Natural killer cell treated with Interleukin-12 subunit alpha and Interleukin-12 subunit beta and Interleukin-15 and Interleukin-18, amount 100 ng/mL, for 72 hours (primary cell): ENCODE measurements around the gene GMFB. TPM values are rescaled to one million over a fixed set of nuclear protein-coding genes. Genes with fewer than 3 reads are reported as not detected.

Source experiments
- ATAC-seq, 2 donors: fragments of 150-1000 bp; cut with Tn5 transposase in 1 of 2; sonication (Bioruptor Pico), chemical (Tn5 transposase) in 1 of 2; 2 replicates each; pipeline ENCODE4 v1.10.0; 2021
- DNase-seq: peaks from one replicate; pipeline ENCODE4 v3.0.0; 2022; ENCODE audit warnings: low spot score
- H3K27ac Mint-ChIP-seq, 2 donors: 1 replicate in 1 of 2; 2 replicates in 1 of 2; pipeline ENCODE4 v1.8.0; 2022; ENCODE audit warnings: mixed read lengths in 2 of 2, mild to moderate bottlenecking in 1 of 2, moderate library complexity in 1 of 2
- H3K27me3 Mint-ChIP-seq, 2 donors: 1 replicate in 1 of 2; 2 replicates in 1 of 2; pipeline ENCODE4 v1.8.0; 2022; ENCODE audit warnings: mixed read lengths in 2 of 2
- H3K36me3 Mint-ChIP-seq: one replicate; pipeline ENCODE4 v1.8.0; 2022; ENCODE audit warnings: mixed read lengths
- H3K4me1 Mint-ChIP-seq, 2 donors: 1 replicate in 1 of 2; 2 replicates in 1 of 2; pipeline ENCODE4 v1.8.0; 2022; ENCODE audit warnings: low read depth in 2 of 2, mixed read lengths in 2 of 2, mild to moderate bottlenecking in 1 of 2
- H3K4me3 Mint-ChIP-seq: one replicate; pipeline ENCODE4 v1.8.0; 2022; ENCODE audit warnings: mixed read lengths
- H3K9me3 Mint-ChIP-seq: 2 replicates; pipeline ENCODE4 v1.8.0; 2022; ENCODE audit warnings: mixed read lengths
- total RNA-seq, 2 donors: library from RNA; stranded (reverse); gene quantifications; one replicate each; pipeline ENCODE4 v1.2.3, GENCODE V29; 2022

The GMFB gene
- total RNA-seq, result 10 to 100 TPM; 29.7 to 43.9 TPM

GRCh38 chr14:54488646-54489317, at the start of gene GMFB:
TSS of gene GMFB (minus strand) at chr14:54488980. CDS start at chr14:54488927, 53 bp downstream.
- H3K36me3 Mint-ChIP-seq, result peaks cover 4% of the 10 kb centered on the region
- peaks cover 41 to 50% of the 10 kb centered on the region in 2 donors for H3K4me1 Mint-ChIP-seq
- H3K27ac Mint-ChIP-seq, result peak within 1 kb of the TSS; percentile 90 to 94
- ATAC-seq (peak; percentile 97 to 98), DNase-seq (peak; percentile 94)
- no peaks in the 10 kb centered on the region for H3K9me3 Mint-ChIP-seq
- H3K4me3 Mint-ChIP-seq, result peak within 1 kb of the TSS; percentile 94
- H3K27me3 Mint-ChIP-seq, result peaks cover 0 to 2% of the 10 kb centered on the region in 2 donors

GRCh38 chr14:54538055-54538454, 49.3 kb upstream of the GMFB start:
- Mint-ChIP-seq H3K36me3 (peaks cover 6% of the 10 kb centered on the region), H3K27me3 (no peaks in the 10 kb centered on the region), H3K4me1 (no peaks in the 10 kb centered on the region), H3K4me3 (no peak overlapping the region), H3K9me3 (no peaks in the 10 kb centered on the region), H3K27ac (no peak overlapping the region)
- ATAC-seq (no peak), DNase-seq (no peak)

DNA sequence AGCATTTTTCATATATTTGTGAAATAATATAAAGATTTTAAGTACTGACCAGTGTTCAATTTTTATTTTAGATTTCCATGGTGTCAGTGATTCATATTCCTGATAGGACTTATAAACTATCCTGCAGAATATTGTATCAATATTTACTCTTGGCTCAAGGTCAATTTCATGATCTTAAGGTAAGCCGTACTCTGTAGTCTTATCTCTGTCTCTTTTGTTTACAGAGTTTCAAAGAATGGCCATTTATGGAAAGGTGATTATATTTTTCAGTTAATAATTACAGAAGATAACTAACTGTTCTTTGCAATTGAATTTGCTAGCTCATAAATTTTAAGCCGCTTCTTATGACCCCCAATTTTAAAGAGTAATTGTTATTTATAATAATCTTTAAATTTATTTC, 48.9 kb upstream of the GMFB start:
- no peaks in the 10 kb centered on the region for H3K27me3 Mint-ChIP-seq
- H3K4me3 Mint-ChIP-seq, result no peak overlapping the region
- DNase-seq (no peak), ATAC-seq (no peak)
- peaks cover 6% of the 10 kb centered on the region for H3K36me3 Mint-ChIP-seq
- no peaks in the 10 kb centered on the region for H3K9me3 Mint-ChIP-seq
- H3K4me1 Mint-ChIP-seq, result no peaks in the 10 kb centered on the region
- H3K27ac Mint-ChIP-seq, result no peak overlapping the region

GRCh38 chr14:54535646-54536045, 46.9 kb upstream of the GMFB start:
- no peak for DNase-seq
- peaks cover 6% of the 10 kb centered on the region for H3K36me3 Mint-ChIP-seq

GRCh38 chr14:54535126-54535525, 46.3 kb upstream of the GMFB start:
- no peaks in the 10 kb centered on the region for H3K4me1 Mint-ChIP-seq
- H3K27ac Mint-ChIP-seq, result no peak overlapping the region
- no peak for ATAC-seq
- H3K4me3 Mint-ChIP-seq, result no peak overlapping the region
- peaks cover 6% of the 10 kb centered on the region for H3K36me3 Mint-ChIP-seq
- no peak for DNase-seq
- H3K27me3 Mint-ChIP-seq, result no peaks in the 10 kb centered on the region
- H3K9me3 Mint-ChIP-seq, result no peaks in the 10 kb centered on the region

More at GRCh38 chr14:54535646-54536045, 46.9 kb upstream of the GMFB start:
- no peaks in the 10 kb centered on the region for H3K27me3 Mint-ChIP-seq
- H3K9me3 Mint-ChIP-seq, result no peaks in the 10 kb centered on the region
- H3K4me3 Mint-ChIP-seq, result no peak overlapping the region
- ATAC-seq, result no peak
- H3K4me1 Mint-ChIP-seq, result no peaks in the 10 kb centered on the region
- H3K27ac Mint-ChIP-seq, result peak overlapping the region in 1 of 2 donors; percentile 12

DNA sequence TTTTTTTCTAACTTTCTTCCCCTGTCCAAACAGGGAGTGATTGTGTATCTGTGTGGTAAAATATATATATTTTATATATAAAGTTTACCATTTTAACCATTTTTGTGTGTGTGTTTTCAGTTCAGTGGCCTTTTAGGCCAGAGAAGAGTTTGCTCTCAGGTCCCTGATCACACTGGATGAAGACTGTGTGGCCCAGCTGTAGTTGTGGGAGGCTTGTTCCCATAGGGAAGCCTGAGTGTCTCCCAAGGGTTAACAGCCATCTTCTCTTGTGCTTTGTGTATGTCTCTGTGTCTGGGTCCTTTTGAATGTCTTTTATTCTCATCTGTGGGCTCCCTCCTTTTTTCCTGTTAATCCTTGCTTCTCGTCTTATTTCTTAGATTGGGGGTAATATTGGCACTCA, 44.3 kb upstream of the GMFB start:
- H3K36me3 Mint-ChIP-seq, result peaks cover 6% of the 10 kb centered on the region
- H3K27me3 Mint-ChIP-seq, result no peaks in the 10 kb centered on the region
- H3K4me1 Mint-ChIP-seq, result no peaks in the 10 kb centered on the region
- no peaks in the 10 kb centered on the region for H3K9me3 Mint-ChIP-seq
- ATAC-seq, result no peak
- H3K4me3 Mint-ChIP-seq, result no peak overlapping the region
- no peak overlapping the region for H3K27ac Mint-ChIP-seq
- DNase-seq, result no peak

DNA sequence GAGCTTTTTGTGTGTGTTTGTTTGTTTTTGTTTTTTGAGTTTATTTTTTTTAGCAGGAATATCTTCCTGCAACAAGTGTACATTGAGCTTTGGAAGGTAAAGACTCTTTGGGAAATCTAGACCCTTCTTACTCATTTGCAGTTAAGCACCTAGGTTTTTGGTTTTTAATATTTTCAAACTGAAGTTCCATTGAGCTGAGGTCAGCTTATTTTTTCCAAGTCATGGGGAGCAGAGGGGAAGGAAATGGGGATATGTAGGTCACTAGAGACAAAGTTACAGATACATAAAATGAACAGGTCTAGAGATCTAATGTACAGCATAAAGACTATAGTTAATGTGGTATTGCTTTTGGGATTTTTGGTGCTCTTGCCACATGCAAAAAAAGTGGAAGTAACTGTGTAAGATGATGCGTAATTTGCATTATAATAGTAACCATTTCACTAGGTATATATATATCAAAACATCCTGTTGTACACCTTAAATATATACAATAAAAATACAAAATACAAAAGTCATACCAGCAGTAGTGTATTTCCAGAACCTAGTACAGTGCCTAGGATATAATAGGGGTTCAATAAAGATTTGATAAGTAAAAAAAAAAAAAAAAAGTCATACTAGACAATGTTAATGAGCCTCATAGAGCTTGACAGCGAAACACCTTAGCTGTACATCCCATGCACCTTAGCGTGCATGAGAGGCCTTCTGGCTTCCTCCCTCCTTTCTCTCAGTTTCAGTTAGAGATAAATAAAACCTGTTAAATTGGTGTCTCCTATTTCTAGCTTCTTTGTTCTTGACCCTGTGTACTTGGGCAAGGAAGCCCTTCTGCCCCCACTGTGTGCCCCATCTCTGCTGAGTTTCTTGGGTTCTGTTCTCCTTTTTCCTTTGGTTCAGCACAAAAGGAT, 43.6 kb upstream of the GMFB start:
- ATAC-seq (no peak), DNase-seq (no peak)
- peaks cover 6% of the 10 kb centered on the region for H3K36me3 Mint-ChIP-seq
- H3K4me1 Mint-ChIP-seq, result no peaks in the 10 kb centered on the region
- no peak overlapping the region for H3K27ac Mint-ChIP-seq
- no peaks in the 10 kb centered on the region for H3K9me3 Mint-ChIP-seq
- no peak overlapping the region for H3K4me3 Mint-ChIP-seq
- no peaks in the 10 kb centered on the region for H3K27me3 Mint-ChIP-seq

DNA sequence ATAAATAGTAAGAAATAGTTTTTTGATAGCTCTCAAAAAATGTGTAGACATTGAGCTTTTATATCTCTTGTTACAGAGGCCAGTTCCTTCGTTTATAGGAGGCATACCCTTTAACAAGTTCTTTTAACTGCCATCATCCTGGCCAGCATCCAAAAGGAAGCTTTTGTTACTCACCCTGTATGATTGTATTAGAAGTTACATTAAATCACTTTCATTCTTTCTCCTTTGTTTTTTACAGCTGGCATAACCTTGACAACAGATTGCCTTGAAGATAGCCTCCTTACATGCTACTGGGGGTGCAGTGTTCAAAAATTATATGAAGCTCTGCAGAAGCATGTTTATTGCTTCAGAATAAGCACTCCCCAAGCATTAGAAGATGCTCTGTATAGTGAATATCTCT, 41.0 kb upstream of the GMFB start:
- Mint-ChIP-seq H3K4me1 (no peaks in the 10 kb centered on the region), H3K9me3 (no peaks in the 10 kb centered on the region)

DNA sequence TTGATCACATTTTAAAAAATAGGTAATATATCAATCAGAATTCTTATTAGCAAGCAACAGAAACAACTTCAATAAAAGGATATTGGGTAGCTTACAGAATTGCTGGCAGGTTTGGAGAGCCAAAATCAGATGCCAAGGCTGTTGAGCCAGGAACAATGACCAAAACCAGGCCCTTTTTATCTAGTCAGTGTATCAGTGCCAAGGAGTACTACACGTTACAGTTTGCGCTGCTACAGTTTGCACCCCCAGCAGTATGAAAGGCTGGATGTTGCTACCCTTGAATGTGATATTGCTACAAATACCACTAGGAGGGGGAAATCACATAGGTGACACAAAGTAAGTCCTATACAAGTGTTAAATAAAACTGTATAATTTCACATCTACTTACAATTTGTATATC, 40.2 kb upstream of the GMFB start:
- no peak for ATAC-seq
- Mint-ChIP-seq H3K27ac (no peak overlapping the region), H3K4me1 (no peaks in the 10 kb centered on the region), H3K36me3 (peaks cover 2% of the 10 kb centered on the region), H3K9me3 (no peaks in the 10 kb centered on the region), H3K27me3 (no peaks in the 10 kb centered on the region), H3K4me3 (no peak overlapping the region)
- no peak for DNase-seq

More for the DNA sequence above, 41.0 kb upstream of the GMFB start:
- ATAC-seq (no peak), DNase-seq (no peak)
- Mint-ChIP-seq H3K27ac (no peak overlapping the region), H3K36me3 (no peaks in the 10 kb centered on the region), H3K4me3 (no peak overlapping the region), H3K27me3 (no peaks in the 10 kb centered on the region)

DNA sequence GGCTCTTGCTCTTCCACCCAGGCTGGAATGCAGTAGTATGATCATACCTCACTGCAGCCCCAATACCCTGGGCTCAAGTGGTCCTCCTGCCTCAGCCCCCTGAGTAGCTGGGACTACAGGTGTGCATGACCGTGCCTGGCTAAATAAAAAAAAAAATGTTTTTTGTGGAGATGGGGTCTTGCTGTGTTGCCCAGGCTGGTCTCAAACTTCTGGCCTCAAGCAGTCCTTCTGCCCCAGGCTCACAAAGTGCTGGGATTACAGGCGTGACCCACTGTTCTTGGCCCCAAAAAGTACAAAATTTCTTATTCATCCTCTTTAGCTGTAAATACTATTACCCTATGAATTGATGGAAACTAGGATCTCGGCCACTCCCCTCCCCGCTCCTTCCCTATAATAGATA, 35.6 kb upstream of the GMFB start:
- Mint-ChIP-seq H3K27ac (no peak overlapping the region), H3K36me3 (peaks cover 6% of the 10 kb centered on the region), H3K4me3 (no peak overlapping the region), H3K4me1 (peaks cover 0 to 2% of the 10 kb centered on the region in 2 donors), H3K27me3 (no peaks in the 10 kb centered on the region), H3K9me3 (no peaks in the 10 kb centered on the region)
- DNase-seq (no peak), ATAC-seq (no peak)

- DNase-seq, result no peak
- no peak for ATAC-seq
- no peak overlapping the region for H3K4me3 Mint-ChIP-seq
- peaks cover 6% of the 10 kb centered on the region for H3K9me3 Mint-ChIP-seq
- H3K36me3 Mint-ChIP-seq, result peaks cover 16% of the 10 kb centered on the region
- H3K27ac Mint-ChIP-seq, result no peak overlapping the region
- peaks cover 21 to 22% of the 10 kb centered on the region in 2 donors for H3K4me1 Mint-ChIP-seq
- H3K27me3 Mint-ChIP-seq, result no peaks in the 10 kb centered on the region
These were observed 27.9 kb upstream of the GMFB start for GRCh38 chr14:54516709-54517108.

DNA sequence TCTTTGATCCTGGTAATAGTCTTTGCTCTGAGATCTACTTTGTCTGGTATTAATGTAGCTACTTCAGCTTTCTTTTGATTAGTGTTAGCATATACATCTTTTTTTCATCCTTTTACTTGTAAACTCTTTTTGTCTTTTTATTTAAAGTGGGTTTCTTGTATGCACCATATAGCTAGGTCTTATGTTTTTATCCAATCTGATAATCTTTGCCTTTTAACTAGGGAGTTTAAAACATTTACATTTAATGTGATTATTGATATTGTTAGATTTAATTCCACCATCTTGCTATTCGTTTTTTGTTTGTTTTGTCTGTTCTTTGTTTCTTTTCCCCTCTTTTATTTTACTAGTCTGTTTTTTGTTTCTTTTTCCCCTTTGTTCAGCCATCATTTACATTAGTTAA, 26.9 kb upstream of the GMFB start:
- Mint-ChIP-seq H3K27me3 (no peaks in the 10 kb centered on the region), H3K4me1 (peaks cover 25 to 28% of the 10 kb centered on the region in 2 donors), H3K4me3 (no peak overlapping the region), H3K36me3 (peaks cover 16% of the 10 kb centered on the region), H3K9me3 (peaks cover 6% of the 10 kb centered on the region), H3K27ac (no peak overlapping the region)
- ATAC-seq, result no peak
- DNase-seq, result no peak

DNA sequence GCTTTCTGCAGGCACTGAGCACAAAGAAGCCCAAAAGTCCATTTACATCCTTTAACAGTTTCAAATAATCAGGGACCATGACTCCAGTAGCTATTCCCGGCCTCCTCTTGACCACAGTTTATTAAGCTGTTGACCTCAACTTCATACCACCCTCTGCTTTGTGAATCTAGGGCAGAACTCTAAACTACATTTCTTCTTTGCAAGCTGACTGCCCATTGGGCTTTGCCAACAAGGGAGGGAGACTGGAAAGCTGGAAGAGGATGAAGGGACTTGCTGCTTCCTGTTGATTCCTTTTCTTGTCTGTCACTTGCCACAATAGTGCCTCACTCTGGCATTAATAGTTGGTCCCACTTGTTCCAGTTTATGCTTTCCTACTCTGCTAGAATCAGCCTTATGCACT, 23.6 kb upstream of the GMFB start:
- peaks cover 16% of the 10 kb centered on the region for H3K36me3 Mint-ChIP-seq
- ATAC-seq (no peak), DNase-seq (no peak)
- no peaks in the 10 kb centered on the region for H3K27me3 Mint-ChIP-seq
- no peak overlapping the region for H3K4me3 Mint-ChIP-seq
- peaks cover 6% of the 10 kb centered on the region for H3K9me3 Mint-ChIP-seq
- H3K4me1 Mint-ChIP-seq, result peaks cover 33 to 40% of the 10 kb centered on the region in 2 donors
- H3K27ac Mint-ChIP-seq, result peak overlapping the region in 1 of 2 donors; percentile 9
